Adrenal gland (tissue), 5 donors: ENCODE measurements around the gene SYNDIG1.

Experiments
- CTCF ChIP-seq, 6 experiments: fragments of 450-650 bp in 4 of 6; fragments of 200-600 bp in 2 of 6; sonication (generic) in 1 of 6; IDR thresholded peaks; 1 replicate in 5 of 6; 2 replicates in 1 of 6; pipeline versions ENCODE4 v1.5.1 to v1.8.0; 2016 to 2021; ENCODE audit warnings: antibody characterized with exemption in 6 of 6, mild to moderate bottlenecking in 2 of 6, moderate library complexity in 1 of 6
- POLR2A ChIP-seq, 2 donors: fragments of 450-650 bp; IDR thresholded peaks; one replicate each; pipeline ENCODE4 v1.6.1; 2017; ENCODE audit warnings: antibody characterized with exemption in 2 of 2, mild to moderate bottlenecking in 2 of 2, moderate library complexity in 1 of 2
- donor health status: DM: no; HTN: no; CAD: no.

- TF ChIP-seq CTCF (IDR thresholded peaks at IDR 0.05): no peak
- TF ChIP-seq POLR2A (IDR thresholded peaks at IDR 0.05): no peak
Measured at GRCh38 chr20:24702501-24703283, 233.3 kb downstream of the SYNDIG1 start.
